OCI-LY7 (cell line): ENCODE data around the gene CCDC71L.

Experiments used
- EZH2phosphoT487 ChIP-seq: fragments of 200-600 bp; sonication (generic); IDR thresholded peaks from 2 replicates; pipeline ENCODE4 v1.6.1; 2018; ENCODE audit warnings: low read depth, borderline replicate concordance, mild to moderate bottlenecking, mixed run types, antibody characterized with exemption, low read length, moderate library complexity, mixed read lengths
- TF ChIP-seq, protein P1 (sequence below): fragments of 200-600 bp; sonication (generic); conservative IDR thresholded peaks from 2 replicates; pipeline ENCODE4 v1.5.1; 2014; ENCODE audit warnings: mild to moderate bottlenecking, antibody characterized with exemption, low read length, moderate library complexity, mixed read lengths

GRCh38 chr7:106678795-106679152, 17.8 kb upstream of the CCDC71L start:
- TF ChIP-seq, protein P1, sequence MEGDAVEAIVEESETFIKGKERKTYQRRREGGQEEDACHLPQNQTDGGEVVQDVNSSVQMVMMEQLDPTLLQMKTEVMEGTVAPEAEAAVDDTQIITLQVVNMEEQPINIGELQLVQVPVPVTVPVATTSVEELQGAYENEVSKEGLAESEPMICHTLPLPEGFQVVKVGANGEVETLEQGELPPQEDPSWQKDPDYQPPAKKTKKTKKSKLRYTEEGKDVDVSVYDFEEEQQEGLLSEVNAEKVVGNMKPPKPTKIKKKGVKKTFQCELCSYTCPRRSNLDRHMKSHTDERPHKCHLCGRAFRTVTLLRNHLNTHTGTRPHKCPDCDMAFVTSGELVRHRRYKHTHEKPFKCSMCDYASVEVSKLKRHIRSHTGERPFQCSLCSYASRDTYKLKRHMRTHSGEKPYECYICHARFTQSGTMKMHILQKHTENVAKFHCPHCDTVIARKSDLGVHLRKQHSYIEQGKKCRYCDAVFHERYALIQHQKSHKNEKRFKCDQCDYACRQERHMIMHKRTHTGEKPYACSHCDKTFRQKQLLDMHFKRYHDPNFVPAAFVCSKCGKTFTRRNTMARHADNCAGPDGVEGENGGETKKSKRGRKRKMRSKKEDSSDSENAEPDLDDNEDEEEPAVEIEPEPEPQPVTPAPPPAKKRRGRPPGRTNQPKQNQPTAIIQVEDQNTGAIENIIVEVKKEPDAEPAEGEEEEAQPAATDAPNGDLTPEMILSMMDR = no peak
- TF ChIP-seq EZH2phosphoT487 = no peak
